Endodermal cell (in vitro differentiated cells): ENCODE data around the gene PYROXD2. TPM values are rescaled to one million over a fixed set of nuclear protein-coding genes. Genes with fewer than 3 reads are reported as not detected.

Experiments used
- DNase-seq: peaks from one replicate; pipeline ENCODE4 v3.0.0-alpha.2; 2017
- H3K27ac ChIP-seq: 2 replicates; pipeline ENCODE4 v1.5.1; 2013; ENCODE audit warnings: mild to moderate bottlenecking, low read depth, low read length, moderate library complexity
- H3K27me3 ChIP-seq: 2 replicates; pipeline ENCODE4 v1.6.1; 2013; ENCODE audit warnings: mild to moderate bottlenecking, low read length, moderate library complexity; ENCODE audit not compliant: insufficient read depth, control insufficient read depth, poor library complexity, severe bottlenecking
- H3K36me3 ChIP-seq: 2 replicates; pipeline ENCODE4 v1.7.0; 2013; ENCODE audit warnings: mild to moderate bottlenecking, low read length, moderate library complexity; ENCODE audit not compliant: control insufficient read depth, insufficient read depth
- H3K4me1 ChIP-seq: one replicate; pipeline ENCODE4 v1.7.0; 2013; ENCODE audit warnings: low read length; ENCODE audit not compliant: control insufficient read depth, insufficient read depth
- H3K4me3 ChIP-seq: 2 replicates; pipeline ENCODE4 v1.5.1; 2013; ENCODE audit warnings: mild to moderate bottlenecking, low read length, moderate library complexity
- H3K9ac ChIP-seq: 2 replicates; pipeline ENCODE4 v1.6.1; 2013; ENCODE audit warnings: mild to moderate bottlenecking, low read length, moderate library complexity; ENCODE audit not compliant: poor library complexity, severe bottlenecking; ENCODE audit errors: extremely low read depth
- H3K9me3 ChIP-seq: 2 replicates; pipeline ENCODE4 v1.6.1; 2013; ENCODE audit warnings: mild to moderate bottlenecking, low read length, moderate library complexity; ENCODE audit not compliant: control insufficient read depth
- H3K27ac Mint-ChIP-seq: 2 replicates; pipeline ENCODE4 v1.8.0; 2020; ENCODE audit warnings: mixed read lengths
- H3K27me3 Mint-ChIP-seq: 2 replicates; pipeline ENCODE4 v1.8.0; 2021; ENCODE audit warnings: mild to moderate bottlenecking, mixed read lengths; ENCODE audit not compliant: insufficient read depth
- H3K36me3 Mint-ChIP-seq: 2 replicates; pipeline ENCODE4 v1.8.0; 2020; ENCODE audit warnings: low read depth, mixed read lengths
- H3K4me1 Mint-ChIP-seq: 2 replicates; pipeline ENCODE4 v1.8.0; 2020; ENCODE audit warnings: mixed read lengths
- H3K4me3 Mint-ChIP-seq: 2 replicates; pipeline ENCODE4 v1.8.0; 2020; ENCODE audit warnings: mild to moderate bottlenecking, moderate library complexity, mixed read lengths
- H3K9me3 Mint-ChIP-seq: 2 replicates; pipeline ENCODE4 v1.8.0; 2020; ENCODE audit warnings: mild to moderate bottlenecking, mixed read lengths
- WGBS, 2 experiments: methylation state at CpG; one replicate each; pipeline versions ENCODE4 v1.1.5 to v1.1.7; 2013; ENCODE audit warnings: missing lambda C conversion rate in 2 of 2, mixed read lengths in 1 of 2; ENCODE audit not compliant: insufficient coverage in 1 of 2, insufficient read length in 1 of 2; 5-methylcytosine and 5-hydroxymethylcytosine counted together
- total RNA-seq, 2 donors: library from RNA; stranded (reverse); fragmentation: NEBNext Ultra II Directional in 1 of 2; extraction: Animal tissue kit (Norgen Biotek cat#: 25700) in 1 of 2; gene quantifications; 2 replicates in 1 of 2; 3 replicates in 1 of 2; pipeline ENCODE4 v1.2.1, GENCODE V29; 2021
- TF ChIP-seq, protein P1 (sequence below): fragments of 200-600 bp; sonication (generic); conservative IDR thresholded peaks from 2 replicates; pipeline ENCODE4 v1.5.0; 2021; ENCODE audit warnings: antibody characterized with exemption, mild to moderate bottlenecking

The PYROXD2 gene
- total RNA-seq, 2 donors from 2014 or later: 9.2 to 9.5 TPM

DNA sequence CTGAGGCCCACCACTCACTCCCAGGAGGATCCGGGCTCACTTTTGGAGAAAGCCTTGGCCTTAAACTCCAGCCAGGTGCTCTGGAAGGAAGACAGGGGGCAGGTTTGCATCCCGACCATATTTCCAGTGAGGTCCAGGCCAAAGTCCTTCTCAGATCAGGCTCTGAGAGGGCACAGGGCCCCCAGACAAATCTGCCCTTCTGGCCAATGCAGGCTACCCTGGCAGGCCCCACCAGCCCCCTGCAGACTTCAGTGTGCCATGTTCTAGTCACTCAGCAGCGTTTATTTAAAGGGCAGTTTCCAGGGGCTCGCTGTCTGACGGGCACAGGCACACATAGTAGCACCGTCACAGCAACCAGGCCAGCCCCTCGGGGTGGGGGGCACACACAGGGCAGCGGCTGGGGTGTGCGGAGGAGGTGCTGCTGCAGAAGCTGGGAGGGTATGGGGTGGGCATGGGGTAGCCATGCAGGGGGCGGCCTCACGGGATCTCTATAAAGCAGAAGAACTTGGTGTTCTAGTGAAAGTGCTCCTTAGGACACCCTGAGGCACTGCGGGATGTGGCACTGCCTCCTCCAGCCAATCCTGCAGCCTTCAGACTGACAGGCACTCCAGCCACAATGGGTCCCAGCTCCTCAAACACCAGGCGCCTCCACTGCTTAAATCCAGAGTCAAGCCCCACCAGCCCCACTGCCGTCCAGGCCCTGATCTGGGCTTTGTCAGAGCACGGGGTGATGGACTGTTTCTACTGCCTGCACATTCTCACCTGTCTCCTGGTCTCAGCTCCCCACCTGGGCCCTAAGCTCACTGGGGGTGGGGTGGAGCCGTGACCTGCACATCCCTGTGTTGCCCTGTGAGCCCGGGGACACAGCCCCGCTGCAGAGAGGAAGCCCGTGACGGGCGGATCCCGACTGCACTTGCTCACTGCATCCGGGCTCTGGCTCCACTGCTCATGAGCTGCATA lies 9.6 kb upstream of the PYROXD2 start:
- Histone ChIP-seq H3K36me3 (peaks cover 4% of the 10 kb centered on the region), H3K4me3 (no peak overlapping the region), H3K27me3 (no peaks in the 10 kb centered on the region), H3K4me1 (no peaks in the 10 kb centered on the region), H3K9ac (no peak overlapping the region), H3K27ac (no peak overlapping the region), H3K9me3 (no peaks in the 10 kb centered on the region)
- H3K4me1 Mint-ChIP-seq: no peaks in the 10 kb centered on the region
- DNase-seq: peak; percentile 35
- peaks cover 8% of the 10 kb centered on the region for H3K36me3 Mint-ChIP-seq
- WGBS, 2 experiments: 92 to 94% methylated on average over 18 to 23 of the region's 23 CpGs
- H3K4me3 Mint-ChIP-seq: no peak overlapping the region
- H3K27ac Mint-ChIP-seq: peak overlapping the region; percentile 30
- no peaks in the 10 kb centered on the region for H3K9me3 Mint-ChIP-seq
- TF ChIP-seq, protein P1, sequence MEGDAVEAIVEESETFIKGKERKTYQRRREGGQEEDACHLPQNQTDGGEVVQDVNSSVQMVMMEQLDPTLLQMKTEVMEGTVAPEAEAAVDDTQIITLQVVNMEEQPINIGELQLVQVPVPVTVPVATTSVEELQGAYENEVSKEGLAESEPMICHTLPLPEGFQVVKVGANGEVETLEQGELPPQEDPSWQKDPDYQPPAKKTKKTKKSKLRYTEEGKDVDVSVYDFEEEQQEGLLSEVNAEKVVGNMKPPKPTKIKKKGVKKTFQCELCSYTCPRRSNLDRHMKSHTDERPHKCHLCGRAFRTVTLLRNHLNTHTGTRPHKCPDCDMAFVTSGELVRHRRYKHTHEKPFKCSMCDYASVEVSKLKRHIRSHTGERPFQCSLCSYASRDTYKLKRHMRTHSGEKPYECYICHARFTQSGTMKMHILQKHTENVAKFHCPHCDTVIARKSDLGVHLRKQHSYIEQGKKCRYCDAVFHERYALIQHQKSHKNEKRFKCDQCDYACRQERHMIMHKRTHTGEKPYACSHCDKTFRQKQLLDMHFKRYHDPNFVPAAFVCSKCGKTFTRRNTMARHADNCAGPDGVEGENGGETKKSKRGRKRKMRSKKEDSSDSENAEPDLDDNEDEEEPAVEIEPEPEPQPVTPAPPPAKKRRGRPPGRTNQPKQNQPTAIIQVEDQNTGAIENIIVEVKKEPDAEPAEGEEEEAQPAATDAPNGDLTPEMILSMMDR: no peak
- H3K27me3 Mint-ChIP-seq: no peaks in the 10 kb centered on the region

DNA sequence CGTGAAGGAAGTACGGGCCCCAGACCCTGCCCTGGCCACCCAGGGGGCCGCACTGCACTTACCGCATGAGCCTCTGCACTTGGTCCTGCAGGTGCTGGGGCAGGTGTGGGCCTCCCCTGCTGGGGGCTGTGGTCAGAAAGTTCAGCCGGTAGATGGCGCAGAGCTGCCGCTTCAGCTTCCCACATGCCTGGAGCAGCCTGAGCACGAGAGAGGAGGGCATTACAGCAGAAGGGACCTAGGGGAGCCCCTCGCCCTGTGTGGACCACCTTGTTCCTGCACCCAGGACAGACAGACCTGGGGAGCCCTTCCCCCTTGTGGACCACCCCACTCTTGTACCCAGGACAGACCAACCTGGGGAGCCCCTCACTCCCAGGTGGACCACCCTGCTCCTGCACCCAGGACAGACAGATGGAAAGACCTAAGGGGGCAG lies 8.7 kb upstream of the PYROXD2 start:
- no peak overlapping the region for H3K4me3 Mint-ChIP-seq
- no peaks in the 10 kb centered on the region for H3K36me3 ChIP-seq
- peak; percentile 91 for DNase-seq
- H3K9me3 ChIP-seq: no peaks in the 10 kb centered on the region
- TF ChIP-seq, protein P1: peak; percentile 82
- peaks cover 11% of the 10 kb centered on the region for H3K36me3 Mint-ChIP-seq
- WGBS, 2 experiments: 75 to 87% methylated on average over 8 to 9 of the region's 9 CpGs
- no peak overlapping the region for H3K4me3 ChIP-seq
- no peak overlapping the region for H3K9ac ChIP-seq
- H3K27me3 ChIP-seq: no peaks in the 10 kb centered on the region
- peak overlapping the region; percentile 30 for H3K27ac Mint-ChIP-seq
- H3K27ac ChIP-seq: no peak overlapping the region
- H3K27me3 Mint-ChIP-seq: no peaks in the 10 kb centered on the region
- H3K4me1 Mint-ChIP-seq: no peaks in the 10 kb centered on the region
- H3K4me1 ChIP-seq: no peaks in the 10 kb centered on the region
- H3K9me3 Mint-ChIP-seq: no peaks in the 10 kb centered on the region

DNA sequence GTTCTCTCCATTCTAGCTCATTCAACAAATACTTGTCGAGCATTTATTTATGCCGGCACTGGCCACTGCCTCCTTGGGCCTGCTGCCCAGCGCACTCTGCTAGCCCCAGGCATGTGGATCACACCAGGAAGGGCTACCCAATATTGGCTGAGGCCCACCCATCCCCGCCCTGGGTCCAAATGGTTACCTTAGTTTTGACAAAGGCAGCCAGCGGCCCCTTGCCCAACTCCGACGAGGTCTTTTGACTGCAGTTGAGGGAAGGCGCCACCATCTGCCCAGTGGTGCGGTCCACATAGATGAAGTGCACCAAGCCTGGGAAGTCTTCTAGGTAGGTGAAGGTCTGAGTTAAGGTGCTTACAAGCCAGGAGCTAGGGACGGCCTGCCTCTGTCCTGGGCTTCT lies 7.2 kb upstream of the PYROXD2 start:
- no peaks in the 10 kb centered on the region for H3K4me1 Mint-ChIP-seq
- Histone ChIP-seq H3K36me3 (no peaks in the 10 kb centered on the region), H3K4me3 (no peak overlapping the region), H3K4me1 (no peaks in the 10 kb centered on the region), H3K9me3 (no peaks in the 10 kb centered on the region), H3K9ac (no peak overlapping the region), H3K27me3 (no peaks in the 10 kb centered on the region), H3K27ac (no peak overlapping the region)
- no peak overlapping the region for H3K4me3 Mint-ChIP-seq
- H3K36me3 Mint-ChIP-seq: peaks cover 8% of the 10 kb centered on the region
- no peaks in the 10 kb centered on the region for H3K9me3 Mint-ChIP-seq
- TF ChIP-seq, protein P1: no peak
- WGBS, 2 experiments: 93 to 97% methylated on average over 9 to 10 of the region's 10 CpGs
- no peak overlapping the region for H3K27ac Mint-ChIP-seq
- no peak for DNase-seq
- no peaks in the 10 kb centered on the region for H3K27me3 Mint-ChIP-seq
